HEK293T (cell line): ENCODE results near the gene SFT2D3.

Experiments used
- CTCF ChIA-PET: fragments of 350-600 bp; formaldehyde crosslinking; extraction: SDS; loops from one replicate; lab custom pipeline; 2021; ENCODE audit warnings: antibody characterized with exemption, inconsistent platforms; lab: Yijun Ruan, JAX
- POLR2A ChIA-PET: fragments of 350-600 bp; formaldehyde crosslinking; extraction: SDS; loops from one replicate; lab custom pipeline; 2020; ENCODE audit warnings: antibody characterized with exemption, inconsistent platforms; lab: Yijun Ruan, JAX
- DNase-seq: peaks from one replicate; pipeline ENCODE4 v3.0.0; 2012; ENCODE audit warnings: mixed read lengths; ENCODE audit errors: extremely low spot score
- ARNT ChIP-seq: fragments of 450-650 bp; IDR thresholded peaks from 2 replicates; pipeline ENCODE4 v1.6.1; 2017; ENCODE audit warnings: mild to moderate bottlenecking
- BHLHE40 ChIP-seq: fragments of 450-650 bp; IDR thresholded peaks from 2 replicates; pipeline ENCODE4 v1.6.1; 2016; ENCODE audit warnings: mild to moderate bottlenecking, moderate library complexity, borderline replicate concordance
- CTBP1 ChIP-seq: fragments of 450-650 bp; IDR thresholded peaks from 2 replicates; pipeline ENCODE4 v1.6.1; 2016; ENCODE audit warnings: borderline replicate concordance
- ELF4 ChIP-seq: fragments of 450-650 bp; IDR thresholded peaks from 2 replicates; pipeline ENCODE4 v1.6.1; 2017; ENCODE audit warnings: antibody characterized with exemption
- FOXA1 ChIP-seq: fragments of 450-650 bp; IDR thresholded peaks from 2 replicates; pipeline ENCODE4 v1.6.1; 2016; ENCODE audit warnings: mild to moderate bottlenecking
- FOXK2 ChIP-seq: fragments of 450-650 bp; IDR thresholded peaks from 2 replicates; pipeline ENCODE4 v1.6.1; 2016; ENCODE audit warnings: mild to moderate bottlenecking
- FOXM1 ChIP-seq: fragments of 450-650 bp; IDR thresholded peaks from 2 replicates; pipeline ENCODE4 v1.6.1; 2017; ENCODE audit warnings: mild to moderate bottlenecking, borderline replicate concordance
- HDGF ChIP-seq: fragments of 450-650 bp; IDR thresholded peaks from 2 replicates; pipeline ENCODE4 v1.6.1; 2017; ENCODE audit warnings: antibody characterized with exemption, borderline replicate concordance
- L3MBTL2 ChIP-seq: fragments of 450-650 bp; conservative IDR thresholded peaks from 2 replicates; pipeline ENCODE4 v1.6.1; 2016; ENCODE audit warnings: mild to moderate bottlenecking
- LEF1 ChIP-seq: fragments of 450-650 bp; IDR thresholded peaks from 2 replicates; pipeline ENCODE4 v1.6.1; 2017; ENCODE audit warnings: mild to moderate bottlenecking, borderline replicate concordance
- NFRKB ChIP-seq: fragments of 450-650 bp; IDR thresholded peaks from 2 replicates; pipeline ENCODE4 v1.6.1; 2016; ENCODE audit warnings: mild to moderate bottlenecking, moderate library complexity
- SP1 ChIP-seq: fragments of 450-650 bp; IDR thresholded peaks from 2 replicates; pipeline ENCODE4 v1.6.1; 2017
- SUZ12 ChIP-seq: fragments of 450-650 bp; IDR thresholded peaks from 2 replicates; pipeline ENCODE4 v1.6.1; 2016; ENCODE audit warnings: mild to moderate bottlenecking
- TARDBP ChIP-seq: fragments of 450-650 bp; IDR thresholded peaks from 2 replicates; pipeline ENCODE4 v1.6.1; 2016
- ZNF384 ChIP-seq: fragments of 450-650 bp; IDR thresholded peaks from 2 replicates; pipeline ENCODE4 v1.6.1; 2016
- TF ChIP-seq, protein P1 (sequence below): fragments of 450-650 bp; IDR thresholded peaks from 2 replicates; pipeline ENCODE4 v1.6.1; 2016

Gene SFT2D3

DNA sequence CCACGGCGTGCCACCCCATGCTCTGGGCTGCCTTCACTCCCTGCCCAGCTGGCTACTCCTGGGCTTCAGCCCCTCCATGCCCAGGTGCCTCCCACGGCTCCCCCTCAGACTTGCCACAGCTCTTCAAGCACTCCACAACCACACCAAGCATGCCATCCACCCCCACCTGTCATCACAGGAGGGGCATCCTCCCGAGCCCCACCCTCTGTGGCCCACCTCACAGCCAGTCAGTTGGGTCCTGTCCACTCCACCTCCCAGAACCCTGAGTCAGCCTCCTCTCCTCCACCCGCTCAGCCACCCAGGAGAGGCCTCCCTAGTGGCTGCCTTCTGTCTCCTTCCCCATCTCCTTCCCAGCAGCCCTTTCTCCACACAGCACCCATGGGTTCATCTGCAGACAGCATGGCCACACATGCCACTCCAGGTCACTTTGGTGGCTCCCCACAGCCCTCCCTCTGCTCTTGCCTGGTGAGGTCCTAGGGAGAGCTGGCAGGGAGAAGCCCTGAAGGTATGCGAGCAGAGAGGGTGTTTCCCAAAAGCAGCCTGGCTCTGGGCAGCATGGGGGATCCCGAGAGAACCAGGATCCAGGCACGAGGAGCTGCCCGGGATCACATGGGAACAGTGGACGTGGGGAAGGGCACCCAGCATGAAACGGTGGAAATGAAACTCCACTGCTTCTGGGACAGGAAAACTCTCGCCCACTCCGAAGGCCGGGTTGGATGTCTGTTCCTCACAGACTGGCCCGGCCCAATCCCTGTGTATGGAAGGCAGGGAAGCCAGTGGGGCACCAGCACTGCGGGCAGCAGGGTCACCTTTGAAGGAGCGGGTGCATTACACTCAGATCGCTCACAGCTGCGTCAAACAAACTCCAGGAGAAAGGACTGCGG lies 28.7 kb upstream of the SFT2D3 start:
- no peak for TF ChIP-seq SP1
- no peak for TF ChIP-seq FOXK2
- TF ChIP-seq, protein P1, sequence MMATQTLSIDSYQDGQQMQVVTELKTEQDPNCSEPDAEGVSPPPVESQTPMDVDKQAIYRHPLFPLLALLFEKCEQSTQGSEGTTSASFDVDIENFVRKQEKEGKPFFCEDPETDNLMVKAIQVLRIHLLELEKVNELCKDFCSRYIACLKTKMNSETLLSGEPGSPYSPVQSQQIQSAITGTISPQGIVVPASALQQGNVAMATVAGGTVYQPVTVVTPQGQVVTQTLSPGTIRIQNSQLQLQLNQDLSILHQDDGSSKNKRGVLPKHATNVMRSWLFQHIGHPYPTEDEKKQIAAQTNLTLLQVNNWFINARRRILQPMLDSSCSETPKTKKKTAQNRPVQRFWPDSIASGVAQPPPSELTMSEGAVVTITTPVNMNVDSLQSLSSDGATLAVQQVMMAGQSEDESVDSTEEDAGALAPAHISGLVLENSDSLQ: no peak
- no peak for TF ChIP-seq LEF1
- TF ChIP-seq FOXA1: no peak
- no peak for TF ChIP-seq FOXM1
- CTCF ChIA-PET: no interaction called here
- POLR2A ChIA-PET: no interaction called here
- DNase-seq: no peak

- TF ChIP-seq SP1: no peak
- TF ChIP-seq LEF1: no peak
- no peak for TF ChIP-seq FOXK2
- TF ChIP-seq, protein P1: no peak
- no peak for TF ChIP-seq FOXM1
- TF ChIP-seq HDGF: no peak
- no peak for TF ChIP-seq FOXA1
- TF ChIP-seq ELF4: no peak
- TF ChIP-seq ZNF384: no peak
- TF ChIP-seq NFRKB: no peak
- no peak for TF ChIP-seq TARDBP
- no peak for TF ChIP-seq L3MBTL2
- TF ChIP-seq BHLHE40: no peak
- no peak for TF ChIP-seq CTBP1
- TF ChIP-seq ARNT: no peak
- no peak for TF ChIP-seq SUZ12
- CTCF ChIA-PET: no interaction called here
- no peak for DNase-seq
- POLR2A ChIA-PET: interaction anchor here (1.3 kb wide), 1 partner anchor 27 kb away, joined by 3 read pairs; the partner anchor contains the start of gene SFT2D3
These were observed 27.8 kb upstream of the SFT2D3 start for GRCh38 chr2:127673291-127674069.

DNA sequence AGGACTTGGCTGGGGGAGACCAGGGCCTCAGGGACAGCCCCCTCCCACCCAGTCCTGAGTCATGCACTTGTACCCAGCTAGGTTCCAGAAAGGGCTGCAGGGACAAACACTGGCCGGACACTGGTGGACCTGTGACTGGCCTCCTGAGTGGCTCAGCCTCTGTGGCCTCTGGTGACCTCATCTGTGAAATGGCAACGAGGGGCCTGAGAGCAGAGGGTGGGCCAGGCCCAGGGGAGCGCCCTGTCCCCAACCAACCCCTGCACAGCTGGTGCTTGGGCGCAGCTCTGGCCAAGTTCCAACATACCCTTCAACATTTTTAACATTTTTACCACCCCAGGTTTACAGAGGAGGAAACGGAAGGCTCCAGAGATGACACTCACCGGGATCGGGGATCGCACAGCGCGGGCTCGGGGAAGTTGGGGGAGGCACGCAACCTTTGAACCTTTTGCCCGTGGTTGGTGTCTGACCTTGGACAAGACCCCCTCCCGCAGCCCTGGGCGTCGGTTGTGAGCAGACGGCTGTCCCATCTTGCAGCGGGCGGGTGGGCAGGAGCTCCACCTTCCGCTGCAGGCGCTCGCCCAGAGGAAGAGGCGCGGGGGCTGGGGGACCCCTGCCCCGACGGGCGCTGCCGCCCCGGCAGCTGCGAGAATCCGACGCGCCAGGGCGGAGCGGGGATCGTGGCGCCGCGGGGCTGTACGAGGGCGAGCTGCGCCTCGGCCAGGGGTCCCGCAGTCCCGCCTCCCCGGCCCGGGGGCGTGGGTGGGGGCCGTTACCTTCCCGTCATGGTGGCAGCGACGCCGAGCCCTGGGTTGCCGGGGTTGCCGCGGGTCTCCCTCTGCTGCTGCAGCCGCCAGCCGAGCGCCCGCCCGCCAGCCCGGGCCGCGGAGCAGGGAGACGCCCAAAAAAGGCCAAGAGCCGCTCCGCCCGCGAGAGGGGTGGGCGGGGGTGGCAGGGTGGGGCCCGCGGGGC lies 26.8 kb upstream of the SFT2D3 start:
- no peak for TF ChIP-seq ZNF384
- no peak for TF ChIP-seq TARDBP
- TF ChIP-seq, protein P1: no peak
- TF ChIP-seq CTBP1: no peak
- TF ChIP-seq FOXA1: no peak
- no peak for TF ChIP-seq SUZ12
- no peak for TF ChIP-seq L3MBTL2
- TF ChIP-seq HDGF: no peak
- TF ChIP-seq ELF4: no peak
- TF ChIP-seq SP1: no peak
- no peak for TF ChIP-seq NFRKB
- no peak for TF ChIP-seq FOXK2
- TF ChIP-seq LEF1: no peak
- TF ChIP-seq BHLHE40: no peak
- no peak for TF ChIP-seq FOXM1
- no peak for TF ChIP-seq ARNT
- DNase-seq: peak; percentile 65
- POLR2A ChIA-PET: interaction anchor here (1.3 kb wide), 1 partner anchor 26 kb away, joined by 3 read pairs; the partner anchor contains the start of gene SFT2D3
- CTCF ChIA-PET: interaction anchor here (0.7 kb wide), 1 partner anchor 83 kb away, joined by 3 read pairs; no protein-coding TSS in a partner anchor

DNA sequence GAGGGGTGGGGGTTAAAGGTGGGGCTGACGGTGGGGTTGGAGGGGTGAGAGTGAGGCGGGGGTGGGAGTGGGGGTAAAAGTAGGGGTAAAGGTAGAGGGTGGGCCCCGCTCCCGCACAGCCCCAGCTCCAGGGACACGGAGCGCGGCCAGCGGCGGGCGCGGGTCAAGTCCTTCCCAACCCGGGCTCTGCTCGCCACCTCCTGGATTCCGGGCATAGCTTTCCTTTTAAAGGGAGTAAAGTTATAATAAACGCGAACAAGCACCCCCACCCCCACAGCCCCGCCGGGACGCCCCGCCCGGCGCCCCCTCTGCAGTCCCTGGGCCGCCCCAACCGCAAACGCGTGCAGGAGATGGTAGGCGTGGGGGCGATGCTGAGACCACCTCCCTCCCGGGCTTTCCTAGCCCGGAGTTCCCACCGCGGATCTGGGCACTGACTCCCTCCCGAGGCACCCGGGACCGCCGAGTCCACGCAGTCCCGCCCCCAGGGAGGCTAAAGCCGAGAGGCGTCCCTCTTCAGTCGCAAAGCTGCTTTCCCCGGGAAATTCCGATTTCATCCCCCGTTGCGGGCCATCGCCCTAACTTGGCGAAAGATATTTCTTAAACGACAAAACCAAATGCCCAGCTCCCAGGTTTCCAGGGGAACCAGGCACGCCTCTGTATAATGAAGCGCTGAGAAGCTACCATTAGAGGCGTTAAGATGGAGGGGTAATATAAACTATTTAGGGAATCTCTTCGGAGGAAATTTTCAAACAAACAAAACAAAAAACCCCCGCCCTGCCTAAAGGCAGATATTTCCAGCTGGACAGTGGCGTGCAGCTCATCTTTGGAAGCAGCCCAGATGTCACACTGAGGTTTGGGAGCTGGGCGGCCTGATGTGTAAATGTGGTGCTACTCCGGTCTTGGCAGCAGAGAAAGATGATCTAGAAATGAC lies 25.7 kb upstream of the SFT2D3 start, which contains the start of gene LIMS2:
TSS of gene LIMS2 (minus strand) at position 200 of the 931 bp plus-strand sequence. CDS start 506 bp downstream, outside the sequence.
- ChIA-PET CTCF (interaction anchor here (0.7 to 0.8 kb wide), 2 partner anchors 25 to 84 kb away, joined by 3 to 4 read pairs; no protein-coding TSS in a partner anchor), POLR2A (interaction anchor here (0.9 kb wide), 1 partner anchor 27 kb away, joined by 4 read pairs; no protein-coding TSS in a partner anchor)
- TF ChIP-seq SUZ12 (no peak), CTBP1 (no peak), NFRKB (no peak), L3MBTL2 (no peak), FOXM1 (no peak), SP1 (no peak), LEF1 (no peak), ZNF384 (no peak), ARNT (no peak), BHLHE40 (no peak), HDGF (no peak)
- TF ChIP-seq, protein P1: no peak
- peak; percentile 44 for DNase-seq
